Embryonic facial prominence (tissue), 1 donor: Measurements from ENCODE around the gene MAPK8IP3.
"Not testable (repeated sequence)": the region's sequence is repeated elsewhere in the genome, so short reads cannot be mapped to it uniquely, and the experiment has no call there.

Experiments
- DNase-seq: peaks from one replicate; pipeline ENCODE4 v3.0.0-alpha.2; 2016; ENCODE audit errors: extremely low spot score

MAPK8IP3 gene

GRCh38 chr16:1712791-1713261 lies 6.8 kb downstream of the MAPK8IP3 start:
- no peak for DNase-seq

DNA sequence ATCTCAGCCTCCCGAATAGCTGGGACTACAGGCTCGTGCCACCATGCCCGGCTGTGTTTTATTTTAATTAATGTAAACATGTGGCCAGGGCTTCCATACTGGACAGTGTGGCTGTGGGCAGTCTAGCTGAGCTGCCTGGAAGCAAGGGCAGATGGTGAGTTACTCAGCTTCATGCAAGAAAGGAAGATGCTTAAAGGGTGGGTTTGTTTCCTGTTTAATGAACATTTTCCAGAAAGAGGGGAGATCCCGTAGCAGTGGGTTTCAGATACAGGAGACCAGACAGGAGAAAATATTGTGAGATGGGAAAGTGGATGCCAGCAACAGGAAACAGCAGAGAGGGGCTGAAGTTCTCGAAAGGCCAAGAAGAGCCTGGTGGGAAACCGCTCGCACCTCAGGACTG lies 7.3 kb downstream of the MAPK8IP3 start:
- DNase-seq: no peak

DNA sequence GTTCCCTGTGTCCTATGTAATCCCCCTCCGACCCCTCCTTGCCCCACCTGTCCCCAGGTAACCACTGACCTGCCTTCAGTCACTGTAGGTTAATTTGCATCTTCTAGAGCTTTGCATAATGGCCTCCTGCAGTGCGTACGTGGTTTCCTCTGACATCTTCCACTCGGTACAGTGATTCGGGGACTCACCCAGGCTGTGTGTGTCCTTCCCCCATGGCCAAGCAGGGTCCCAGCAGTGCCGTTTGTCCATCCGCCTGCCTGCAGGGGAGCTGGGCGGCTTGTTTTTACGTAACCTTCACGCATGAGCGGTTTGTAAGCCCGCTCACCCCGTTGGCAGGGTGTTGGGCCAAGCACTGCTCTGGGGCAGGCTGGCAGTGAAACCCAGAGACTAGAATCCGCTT lies 7.9 kb downstream of the MAPK8IP3 start:
- DNase-seq: no peak

GRCh38 chr16:1715220-1715619 lies 9.2 kb downstream of the MAPK8IP3 start:
- no peak for DNase-seq

DNA sequence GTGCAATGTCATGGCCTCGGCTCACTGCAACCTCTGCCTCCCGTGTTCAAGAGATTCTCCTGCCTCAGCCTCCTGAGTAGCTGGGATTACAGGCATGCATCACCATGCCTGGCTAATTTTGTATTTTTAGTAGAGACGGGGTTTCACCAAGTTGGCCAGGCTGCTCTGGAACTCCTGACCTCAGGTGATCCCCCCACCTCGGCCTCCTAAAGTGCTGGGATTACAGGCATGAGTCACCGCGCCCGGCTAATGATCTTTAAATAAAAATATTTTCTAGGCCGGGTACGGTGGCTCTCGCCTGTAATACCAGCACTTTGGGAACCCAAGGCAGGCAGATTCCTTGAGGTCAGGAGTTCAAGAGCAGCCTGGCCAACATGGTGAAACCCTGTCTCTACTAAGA lies 12.2 kb downstream of the MAPK8IP3 start:
- not testable (repeated sequence) for DNase-seq

GRCh38 chr16:1719559-1720229 lies 13.7 kb downstream of the MAPK8IP3 start:
- not testable (repeated sequence) for DNase-seq

DNA sequence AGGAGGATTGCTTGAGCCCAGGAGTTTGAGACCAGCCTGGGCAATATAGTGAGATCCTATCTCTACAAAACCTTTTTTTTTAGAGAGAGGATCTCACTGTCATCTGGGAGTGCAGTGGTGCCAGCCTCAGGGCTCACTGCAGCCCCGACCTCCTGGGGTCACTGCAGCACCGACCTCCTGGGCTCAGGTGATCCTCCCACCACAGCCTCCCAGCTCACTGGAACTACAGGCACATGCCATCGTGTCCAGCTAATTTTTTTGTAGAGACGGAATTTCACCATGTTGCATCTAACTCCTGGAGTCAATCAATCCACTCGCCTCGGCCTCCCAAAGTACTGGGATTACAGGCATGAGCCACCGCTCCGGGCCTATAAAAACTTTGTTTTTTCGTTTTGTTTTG lies 15.4 kb downstream of the MAPK8IP3 start:
- DNase-seq: no peak

GRCh38 chr16:1723450-1724147 lies 17.6 kb downstream of the MAPK8IP3 start:
- DNase-seq: no peak

GRCh38 chr16:1724491-1724890 lies 18.5 kb downstream of the MAPK8IP3 start:
- DNase-seq: no peak

DNA sequence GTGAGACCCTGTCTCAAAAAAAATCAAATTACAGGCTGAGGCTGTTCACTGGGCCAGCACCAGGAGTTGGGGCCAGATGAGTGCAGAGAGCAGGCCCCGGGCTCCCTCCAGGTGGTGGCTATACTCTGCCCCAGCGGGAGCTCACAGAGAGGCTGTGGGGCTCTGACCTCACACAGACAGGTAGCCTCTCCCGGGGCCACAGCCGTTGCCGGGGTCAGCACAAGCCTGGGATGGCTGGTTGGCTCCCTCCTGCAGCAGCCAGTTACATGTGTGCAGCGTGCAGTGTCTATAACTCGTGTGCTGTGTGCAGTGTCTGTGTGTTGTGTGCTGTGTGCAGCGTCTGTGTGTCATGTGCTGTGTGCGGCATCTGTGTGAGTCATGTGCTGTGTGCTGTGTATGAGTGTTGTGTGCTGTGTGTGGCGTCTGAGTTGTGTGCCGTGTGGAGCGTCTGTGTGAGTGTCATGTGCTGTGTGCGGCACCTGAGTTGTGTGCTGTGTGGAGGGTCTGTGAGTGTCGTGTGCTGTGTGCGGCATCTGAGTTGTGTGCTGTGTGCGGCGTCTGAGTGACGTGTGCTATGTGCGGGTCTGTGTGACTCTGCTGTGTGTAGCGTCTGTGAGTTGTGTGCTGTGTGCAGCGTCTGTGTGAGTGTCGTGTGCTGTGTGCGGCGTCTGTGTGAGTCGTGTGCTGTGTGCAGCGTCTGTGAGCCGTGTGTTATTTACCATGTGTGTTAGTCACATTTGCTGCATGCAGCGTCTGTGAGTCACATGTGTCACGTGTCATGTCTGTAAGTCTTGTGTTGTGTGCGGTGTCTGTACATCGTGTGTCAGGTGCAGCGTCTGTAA lies 20.9 kb downstream of the MAPK8IP3 start:
- DNase-seq: no peak

DNA sequence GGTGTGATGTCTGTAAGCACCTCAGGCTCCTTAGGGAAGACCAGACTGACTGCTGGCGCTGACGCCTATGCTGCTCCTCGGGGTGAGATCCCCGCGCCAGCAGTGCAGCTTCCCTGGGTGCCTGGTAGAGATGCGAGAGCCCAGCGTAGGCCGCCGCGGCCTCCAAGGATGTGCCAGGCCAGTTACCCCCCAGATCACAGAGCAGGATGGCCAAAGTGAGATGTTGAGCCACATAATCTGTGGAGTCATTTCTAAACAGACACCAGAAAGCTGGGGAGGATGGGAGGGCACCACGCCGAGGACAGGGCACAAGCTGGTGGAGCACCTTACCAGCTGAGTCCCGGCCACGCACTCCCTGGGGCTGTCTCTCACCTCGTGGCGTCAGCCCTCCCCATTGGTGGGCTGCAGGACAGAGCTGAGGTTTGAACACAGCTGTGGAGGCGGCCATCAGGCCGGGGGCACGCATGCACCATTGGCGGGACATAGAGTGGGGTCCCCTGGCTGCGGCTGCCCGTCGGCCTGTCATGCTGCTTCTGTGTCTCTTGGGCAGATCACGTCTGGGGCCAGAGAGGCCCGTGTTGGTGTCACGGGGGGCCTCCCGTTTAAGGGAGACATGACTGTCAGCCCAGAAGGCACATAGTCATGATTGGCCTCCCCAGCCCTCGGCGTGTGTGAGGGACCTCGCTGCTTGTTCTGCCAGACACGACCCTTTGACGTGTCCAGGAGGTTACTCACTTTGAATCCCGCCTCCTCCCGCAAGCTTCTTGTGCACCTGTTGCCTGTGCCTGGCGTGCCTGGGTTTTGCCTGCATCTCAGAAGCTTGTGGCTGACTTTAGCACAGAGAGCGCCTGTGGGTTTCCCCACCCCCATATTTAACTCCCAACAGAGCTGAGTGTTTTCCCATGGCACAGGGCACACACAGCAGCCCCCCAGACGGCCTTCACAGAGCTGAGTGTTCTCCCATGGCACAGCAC lies 21.9 kb downstream of the MAPK8IP3 start:
- DNase-seq: no peak

GRCh38 chr16:1729026-1729425 lies 23.0 kb downstream of the MAPK8IP3 start:
- no peak for DNase-seq

GRCh38 chr16:1729445-1729844 lies 23.4 kb downstream of the MAPK8IP3 start:
- no peak for DNase-seq

DNA sequence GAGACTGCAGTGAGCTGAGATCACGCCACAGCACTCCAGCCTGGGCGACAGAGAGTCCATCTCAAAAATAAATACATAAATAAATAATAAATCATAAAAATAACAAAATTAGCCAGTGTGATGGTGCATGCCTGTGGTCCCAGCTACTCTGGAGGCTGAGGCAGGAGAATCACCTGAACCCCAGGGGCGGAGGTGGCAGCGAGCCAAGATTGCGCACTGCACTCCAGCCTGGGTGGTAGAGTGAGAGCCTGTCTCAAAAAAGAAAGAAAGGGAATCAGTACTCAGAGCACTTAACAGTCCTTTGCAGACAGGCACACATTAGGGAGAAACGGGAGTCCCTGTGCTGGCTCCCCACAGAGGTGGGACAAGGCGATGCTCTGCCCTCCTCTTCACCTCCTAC lies 25.1 kb downstream of the MAPK8IP3 start:
- no peak for DNase-seq

GRCh38 chr16:1731603-1732002 lies 25.6 kb downstream of the MAPK8IP3 start:
- DNase-seq: no peak

DNA sequence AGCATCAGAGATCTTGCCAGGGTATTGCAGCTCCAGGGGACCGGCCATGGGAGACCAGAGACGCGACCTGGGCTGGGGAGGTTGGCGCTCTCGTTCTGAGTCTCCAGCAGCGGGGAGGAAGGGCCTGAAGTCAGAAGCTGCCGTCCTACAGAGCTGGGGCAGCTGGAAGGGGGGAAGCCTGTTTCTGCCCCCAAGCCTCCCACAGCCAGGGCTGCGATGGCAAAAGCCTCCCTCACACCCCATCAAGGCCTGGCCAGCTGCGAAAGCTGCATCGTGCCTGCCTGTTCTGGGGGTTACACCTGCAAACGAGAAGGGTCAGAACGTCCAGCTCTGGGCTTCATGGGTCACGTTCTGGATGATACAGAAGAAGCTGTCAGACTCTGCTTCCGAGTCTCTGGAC lies 26.1 kb downstream of the MAPK8IP3 start:
- DNase-seq: no peak

DNA sequence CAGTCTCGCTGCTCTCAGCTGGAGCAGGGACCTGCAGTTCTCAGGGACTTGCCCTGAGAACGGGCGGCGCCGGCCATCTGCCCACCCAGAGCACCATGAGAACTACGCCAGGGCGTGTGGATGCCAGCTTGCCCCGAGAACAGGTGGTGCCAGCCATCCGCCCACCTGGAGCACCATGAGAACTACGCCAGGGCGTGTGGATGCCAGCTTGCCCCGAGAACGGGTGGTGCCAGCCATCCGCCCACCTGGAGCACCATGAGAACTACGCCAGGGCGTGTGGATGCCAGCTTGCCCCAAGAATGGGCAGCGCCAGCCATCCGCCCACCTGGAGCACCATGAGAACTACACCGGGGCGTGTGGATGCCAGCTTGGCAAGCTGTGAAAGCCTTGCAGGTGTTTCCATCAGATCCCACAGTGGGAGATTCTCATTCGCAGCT lies 26.6 kb downstream of the MAPK8IP3 start:
- not testable (repeated sequence) for DNase-seq

- DNase-seq: no peak
Measured at GRCh38 chr16:1734123-1734522, 28.1 kb downstream of the MAPK8IP3 start.

- DNase-seq: no peak
Measured at GRCh38 chr16:1734816-1735215, 28.8 kb downstream of the MAPK8IP3 start.

DNA sequence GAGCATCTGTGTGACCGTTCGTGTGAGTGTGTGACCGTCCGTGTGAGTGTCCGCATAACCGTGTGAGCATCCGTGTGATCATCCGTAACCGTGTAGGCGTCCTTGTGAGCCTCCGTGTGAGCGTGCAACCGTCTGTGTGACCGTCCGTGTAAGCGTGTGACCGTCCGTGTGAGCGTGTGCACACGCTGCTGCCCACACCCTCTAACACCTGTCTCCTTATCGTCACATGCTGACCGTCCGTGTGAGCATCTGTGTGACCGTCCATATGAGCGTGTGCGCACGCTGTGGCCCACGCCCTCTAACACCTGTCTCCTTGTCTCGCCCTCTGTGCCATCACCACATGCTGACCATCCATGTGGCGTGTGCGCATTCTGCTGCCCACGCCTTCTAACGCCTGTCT lies 34.2 kb downstream of the MAPK8IP3 start:
- DNase-seq: no peak

- no peak for DNase-seq
Measured at GRCh38 chr16:1740781-1741490, 34.9 kb downstream of the MAPK8IP3 start.
